Stimulated activated effector memory CD8-positive, alpha-beta T cell treated with anti-CD3 and anti-CD28 coated beads, Interleukin-12 subunit alpha, Interleukin-12 subunit beta, amount 100 ng/mL, for 72 hours (primary cell): ENCODE measurements around the gene C16orf78.

ENCODE experiments used
- ATAC-seq: fragments of 150-1000 bp; cut with Tn5 transposase; 2 replicates; pipeline ENCODE4 v1.10.0; 2021
- DNase-seq, 2 donors: peaks; one replicate each; pipeline ENCODE4 v3.0.0; 2021 to 2022; ENCODE audit warnings: low spot score in 2 of 2
- H3K27ac Mint-ChIP-seq: one replicate; pipeline ENCODE4 v1.8.0; 2022; ENCODE audit warnings: mild to moderate bottlenecking, mixed read lengths
- H3K36me3 Mint-ChIP-seq: one replicate; pipeline ENCODE4 v1.8.0; 2022; ENCODE audit warnings: mild to moderate bottlenecking, mixed read lengths
- H3K4me1 Mint-ChIP-seq: one replicate; pipeline ENCODE4 v1.8.0; 2022; ENCODE audit warnings: mixed read lengths
- H3K4me3 Mint-ChIP-seq: one replicate; pipeline ENCODE4 v1.8.0; 2022; ENCODE audit warnings: mild to moderate bottlenecking, mixed read lengths
- H3K9me3 Mint-ChIP-seq: one replicate; pipeline ENCODE4 v1.8.0; 2022; ENCODE audit warnings: mixed read lengths

Gene C16orf78

GRCh38 chr16:49344401-49344800 is 29.2 kb upstream of the C16orf78 start:
- DNase-seq (no peak), ATAC-seq (no peak)
- H3K27ac Mint-ChIP-seq, result no peak overlapping the region
- no peaks in the 10 kb centered on the region for H3K36me3 Mint-ChIP-seq
- H3K4me3 Mint-ChIP-seq, result no peak overlapping the region
- H3K9me3 Mint-ChIP-seq, result no peaks in the 10 kb centered on the region
- H3K4me1 Mint-ChIP-seq, result no peaks in the 10 kb centered on the region

GRCh38 chr16:49345829-49346228 is 27.8 kb upstream of the C16orf78 start:
- Mint-ChIP-seq H3K36me3 (no peaks in the 10 kb centered on the region), H3K4me3 (no peak overlapping the region), H3K9me3 (no peaks in the 10 kb centered on the region), H3K27ac (no peak overlapping the region), H3K4me1 (no peaks in the 10 kb centered on the region)
- ATAC-seq, result no peak
- no peak for DNase-seq

GRCh38 chr16:49346459-49346858 is 27.1 kb upstream of the C16orf78 start:
- ATAC-seq (no peak), DNase-seq (no peak)
- Mint-ChIP-seq H3K4me3 (no peak overlapping the region), H3K36me3 (no peaks in the 10 kb centered on the region), H3K9me3 (no peaks in the 10 kb centered on the region), H3K4me1 (no peaks in the 10 kb centered on the region), H3K27ac (no peak overlapping the region)

- Mint-ChIP-seq H3K36me3 (no peaks in the 10 kb centered on the region), H3K9me3 (no peaks in the 10 kb centered on the region), H3K27ac (no peak overlapping the region), H3K4me3 (no peak overlapping the region), H3K4me1 (no peaks in the 10 kb centered on the region)
- DNase-seq (no peak), ATAC-seq (no peak)
These were observed 26.1 kb upstream of the C16orf78 start for GRCh38 chr16:49347476-49347875.

GRCh38 chr16:49348408-49349176 is 25.0 kb upstream of the C16orf78 start:
- DNase-seq, result no peak
- no peak for ATAC-seq
- Mint-ChIP-seq H3K4me3 (no peak overlapping the region), H3K36me3 (no peaks in the 10 kb centered on the region), H3K27ac (no peak overlapping the region), H3K4me1 (no peaks in the 10 kb centered on the region), H3K9me3 (no peaks in the 10 kb centered on the region)

- H3K4me1 Mint-ChIP-seq, result no peaks in the 10 kb centered on the region
- no peak overlapping the region for H3K27ac Mint-ChIP-seq
- DNase-seq (no peak), ATAC-seq (no peak)
- H3K9me3 Mint-ChIP-seq, result no peaks in the 10 kb centered on the region
- no peak overlapping the region for H3K4me3 Mint-ChIP-seq
- no peaks in the 10 kb centered on the region for H3K36me3 Mint-ChIP-seq
These were observed 24.0 kb upstream of the C16orf78 start for GRCh38 chr16:49349446-49350168.

- H3K9me3 Mint-ChIP-seq, result no peaks in the 10 kb centered on the region
- no peaks in the 10 kb centered on the region for H3K4me1 Mint-ChIP-seq
- ATAC-seq (no peak), DNase-seq (peak; percentile 42 to 75)
- no peak overlapping the region for H3K27ac Mint-ChIP-seq
- H3K36me3 Mint-ChIP-seq, result no peaks in the 10 kb centered on the region
- H3K4me3 Mint-ChIP-seq, result no peak overlapping the region
These were observed 23.1 kb upstream of the C16orf78 start for GRCh38 chr16:49350265-49351095.

GRCh38 chr16:49351096-49351487 is 22.5 kb upstream of the C16orf78 start:
- H3K9me3 Mint-ChIP-seq, result no peaks in the 10 kb centered on the region
- no peak overlapping the region for H3K4me3 Mint-ChIP-seq
- ATAC-seq, result no peak
- no peaks in the 10 kb centered on the region for H3K4me1 Mint-ChIP-seq
- no peaks in the 10 kb centered on the region for H3K36me3 Mint-ChIP-seq
- no peak for DNase-seq
- H3K27ac Mint-ChIP-seq, result no peak overlapping the region

- H3K36me3 Mint-ChIP-seq, result no peaks in the 10 kb centered on the region
- no peak for DNase-seq
- no peaks in the 10 kb centered on the region for H3K9me3 Mint-ChIP-seq
- H3K27ac Mint-ChIP-seq, result no peak overlapping the region
- H3K4me1 Mint-ChIP-seq, result no peaks in the 10 kb centered on the region
- H3K4me3 Mint-ChIP-seq, result no peak overlapping the region
- no peak for ATAC-seq
These were observed 20.7 kb upstream of the C16orf78 start for GRCh38 chr16:49352892-49353291.

- Mint-ChIP-seq H3K4me1 (no peaks in the 10 kb centered on the region), H3K36me3 (no peaks in the 10 kb centered on the region), H3K9me3 (no peaks in the 10 kb centered on the region), H3K27ac (no peak overlapping the region), H3K4me3 (no peak overlapping the region)
- DNase-seq (no peak), ATAC-seq (no peak)
These were observed 19.9 kb upstream of the C16orf78 start for GRCh38 chr16:49353680-49354079.

- DNase-seq (no peak), ATAC-seq (no peak)
- Mint-ChIP-seq H3K4me3 (no peak overlapping the region), H3K27ac (no peak overlapping the region), H3K4me1 (no peaks in the 10 kb centered on the region), H3K9me3 (no peaks in the 10 kb centered on the region), H3K36me3 (no peaks in the 10 kb centered on the region)
These were observed 19.5 kb upstream of the C16orf78 start for GRCh38 chr16:49354101-49354500.

GRCh38 chr16:49354991-49355390 is 18.6 kb upstream of the C16orf78 start:
- H3K36me3 Mint-ChIP-seq, result no peaks in the 10 kb centered on the region
- H3K9me3 Mint-ChIP-seq, result no peaks in the 10 kb centered on the region
- no peak for ATAC-seq

GRCh38 chr16:49355933-49356665 is 17.5 kb upstream of the C16orf78 start:
- no peaks in the 10 kb centered on the region for H3K9me3 Mint-ChIP-seq
- no peaks in the 10 kb centered on the region for H3K4me1 Mint-ChIP-seq
- no peak for DNase-seq
- H3K36me3 Mint-ChIP-seq, result no peaks in the 10 kb centered on the region
- no peak overlapping the region for H3K4me3 Mint-ChIP-seq
- ATAC-seq, result no peak
- no peak overlapping the region for H3K27ac Mint-ChIP-seq

More at GRCh38 chr16:49354991-49355390, 18.6 kb upstream of the C16orf78 start:
- no peak for DNase-seq
- Mint-ChIP-seq H3K4me3 (no peak overlapping the region), H3K27ac (no peak overlapping the region), H3K4me1 (no peaks in the 10 kb centered on the region)

GRCh38 chr16:49356728-49357488 is 16.7 kb upstream of the C16orf78 start:
- Mint-ChIP-seq H3K36me3 (no peaks in the 10 kb centered on the region), H3K4me1 (no peaks in the 10 kb centered on the region), H3K27ac (no peak overlapping the region), H3K4me3 (no peak overlapping the region), H3K9me3 (peaks cover 2% of the 10 kb centered on the region)
- DNase-seq, result no peak
- ATAC-seq, result no peak
